HEK293 (cell line): ENCODE results near the gene TMED1.

Experiments used
- CTCF ChIA-PET: fragments of 350-600 bp; formaldehyde crosslinking; extraction: SDS; loops from one replicate; lab custom pipeline; 2021; ENCODE audit warnings: antibody characterized with exemption; lab: Yijun Ruan, JAX
- POLR2A ChIA-PET: fragments of 300-600 bp; formaldehyde crosslinking; extraction: SDS; loops from one replicate; lab custom pipeline; 2020; ENCODE audit warnings: antibody characterized with exemption, inconsistent platforms; lab: Yijun Ruan, JAX
- H3K27ac ChIP-seq: fragments of 200-500 bp; sonication (Bioruptor generic); 2 replicates; pipeline ENCODE4 v1.5.1; 2014; ENCODE audit warnings: low read depth, low read length, control low read depth, inconsistent platforms; ENCODE audit errors: extremely low read depth
- H3K36me3 ChIP-seq, 2 experiments: fragments of 200-500 bp in 1 of 2; sonication (Bioruptor generic) in 1 of 2; 1 replicate in 1 of 2; 2 replicates in 1 of 2; pipeline ENCODE4 v1.5.1; 2014 to 2017; ENCODE audit warnings: inconsistent platforms in 2 of 2, low read length in 2 of 2; ENCODE audit not compliant: control insufficient read depth in 2 of 2, insufficient read depth in 1 of 2
- H3K4me1 ChIP-seq: fragments of 200-500 bp; sonication (Bioruptor generic); 2 replicates; pipeline ENCODE4 v1.5.1; 2014; ENCODE audit warnings: mild to moderate bottlenecking, low read length, inconsistent platforms; ENCODE audit not compliant: control insufficient read depth, insufficient read depth
- H3K4me3 ChIP-seq: 2 replicates; pipeline ENCODE4 v1.5.1; 2011; ENCODE audit warnings: low read depth, mild to moderate bottlenecking, control low read depth, low read length, moderate library complexity
- H3K9me3 ChIP-seq: fragments of 200-500 bp; sonication (Bioruptor generic); 2 replicates; pipeline ENCODE4 v1.5.1; 2014; ENCODE audit warnings: low read depth, low read length, inconsistent platforms; ENCODE audit not compliant: control insufficient read depth, insufficient read depth
- HIC1 ChIP-seq: fragments of 450-650 bp; formaldehyde crosslinking; IDR thresholded peaks from 2 replicates; pipeline ENCODE4 v1.5.1; 2016; ENCODE audit warnings: missing biosample characterization, missing genetic modification characterization
- MYNN ChIP-seq: fragments of 450-650 bp; formaldehyde crosslinking; IDR thresholded peaks from 2 replicates; pipeline ENCODE4 v1.5.1; 2016; ENCODE audit warnings: missing biosample characterization, missing genetic modification characterization, borderline replicate concordance
- PRDM6 ChIP-seq: fragments of 450-650 bp; formaldehyde crosslinking; IDR thresholded peaks from 2 replicates; pipeline ENCODE4 v1.5.1; 2017; ENCODE audit warnings: missing biosample characterization, missing genetic modification characterization
- SCRT1 ChIP-seq: fragments of 450-650 bp; formaldehyde crosslinking; IDR thresholded peaks from 2 replicates; pipeline ENCODE4 v1.5.1; 2016; ENCODE audit warnings: missing biosample characterization, missing genetic modification characterization, borderline replicate concordance
- SCRT2 ChIP-seq: fragments of 450-650 bp; formaldehyde crosslinking; IDR thresholded peaks from 2 replicates; pipeline ENCODE4 v1.5.1; 2016; ENCODE audit warnings: missing biosample characterization, missing genetic modification characterization
- ZBTB11 ChIP-seq: fragments of 450-650 bp; formaldehyde crosslinking; conservative IDR thresholded peaks from 2 replicates; pipeline ENCODE4 v1.5.1; 2016; ENCODE audit warnings: low read depth, missing biosample characterization, missing genetic modification characterization
- ZBTB17 ChIP-seq: fragments of 450-650 bp; formaldehyde crosslinking; IDR thresholded peaks from 2 replicates; pipeline ENCODE4 v1.5.1; 2016; ENCODE audit warnings: missing biosample characterization, missing genetic modification characterization
- ZNF132 ChIP-seq: fragments of 450-650 bp; formaldehyde crosslinking; IDR thresholded peaks from 2 replicates; pipeline ENCODE4 v1.5.1; 2017; ENCODE audit warnings: missing biosample characterization, missing genetic modification characterization, borderline replicate concordance
- ZNF184 ChIP-seq: fragments of 450-650 bp; IDR thresholded peaks from 2 replicates; pipeline ENCODE4 v1.5.1; 2018; ENCODE audit warnings: missing biosample characterization, mild to moderate bottlenecking, missing genetic modification characterization
- ZNF302 ChIP-seq: fragments of 450-650 bp; formaldehyde crosslinking; IDR thresholded peaks from 2 replicates; pipeline ENCODE4 v1.5.1; 2016; ENCODE audit warnings: missing biosample characterization, missing genetic modification characterization, low read depth
- ZNF366 ChIP-seq: fragments of 450-650 bp; formaldehyde crosslinking; conservative IDR thresholded peaks from 2 replicates; pipeline ENCODE4 v1.5.1; 2016; ENCODE audit warnings: missing biosample characterization, missing genetic modification characterization
- ZNF514 ChIP-seq: fragments of 450-650 bp; formaldehyde crosslinking; IDR thresholded peaks from 2 replicates; pipeline ENCODE4 v1.5.1; 2016; ENCODE audit warnings: missing biosample characterization, missing genetic modification characterization
- ZNF529 ChIP-seq: fragments of 450-650 bp; formaldehyde crosslinking; IDR thresholded peaks from 2 replicates; pipeline ENCODE4 v1.5.1; 2017; ENCODE audit warnings: missing genetic modification characterization, missing biosample characterization; ENCODE audit not compliant: insufficient replicate concordance
- ZNF654 ChIP-seq: fragments of 450-650 bp; formaldehyde crosslinking; IDR thresholded peaks from 2 replicates; pipeline ENCODE4 v1.5.1; 2016; ENCODE audit warnings: low read depth, missing biosample characterization, missing genetic modification characterization
- TF ChIP-seq, protein P1 (sequence below): fragments of 450-650 bp; formaldehyde crosslinking; IDR thresholded peaks from 2 replicates; pipeline ENCODE4 v1.5.1; 2017; ENCODE audit warnings: missing biosample characterization, missing genetic modification characterization
- TF ChIP-seq, protein P2 (sequence below): fragments of 450-650 bp; formaldehyde crosslinking; IDR thresholded peaks from 2 replicates; pipeline ENCODE4 v1.5.1; 2016; ENCODE audit warnings: missing biosample characterization, missing genetic modification characterization

TMED1 gene

GRCh38 chr19:10817291-10818038, 18.5 kb downstream of the TMED1 start:
- Histone ChIP-seq H3K4me1 (no peaks in the 10 kb centered on the region), H3K4me3 (no peak overlapping the region), H3K27ac (no peak overlapping the region), H3K9me3 (no peaks in the 10 kb centered on the region), H3K36me3 (peaks cover 9 to 69% of the 10 kb centered on the region in 2 experiments; a peak in 2 of 3 replicates)
- TF ChIP-seq, protein P1, sequence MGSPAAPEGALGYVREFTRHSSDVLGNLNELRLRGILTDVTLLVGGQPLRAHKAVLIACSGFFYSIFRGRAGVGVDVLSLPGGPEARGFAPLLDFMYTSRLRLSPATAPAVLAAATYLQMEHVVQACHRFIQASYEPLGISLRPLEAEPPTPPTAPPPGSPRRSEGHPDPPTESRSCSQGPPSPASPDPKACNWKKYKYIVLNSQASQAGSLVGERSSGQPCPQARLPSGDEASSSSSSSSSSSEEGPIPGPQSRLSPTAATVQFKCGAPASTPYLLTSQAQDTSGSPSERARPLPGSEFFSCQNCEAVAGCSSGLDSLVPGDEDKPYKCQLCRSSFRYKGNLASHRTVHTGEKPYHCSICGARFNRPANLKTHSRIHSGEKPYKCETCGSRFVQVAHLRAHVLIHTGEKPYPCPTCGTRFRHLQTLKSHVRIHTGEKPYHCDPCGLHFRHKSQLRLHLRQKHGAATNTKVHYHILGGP (tag by site-specific recombination) = peak; percentile 42; the same call in 1 of the 2 replicates
- no peak for TF ChIP-seq HIC1 (tag by site-specific recombination)
- ChIA-PET POLR2A (interaction anchor here (1.5 kb wide), 1 partner anchor 18 kb away, joined by 4 read pairs; the partner anchor contains the start of gene TMED1), CTCF (no interaction called here)

DNA sequence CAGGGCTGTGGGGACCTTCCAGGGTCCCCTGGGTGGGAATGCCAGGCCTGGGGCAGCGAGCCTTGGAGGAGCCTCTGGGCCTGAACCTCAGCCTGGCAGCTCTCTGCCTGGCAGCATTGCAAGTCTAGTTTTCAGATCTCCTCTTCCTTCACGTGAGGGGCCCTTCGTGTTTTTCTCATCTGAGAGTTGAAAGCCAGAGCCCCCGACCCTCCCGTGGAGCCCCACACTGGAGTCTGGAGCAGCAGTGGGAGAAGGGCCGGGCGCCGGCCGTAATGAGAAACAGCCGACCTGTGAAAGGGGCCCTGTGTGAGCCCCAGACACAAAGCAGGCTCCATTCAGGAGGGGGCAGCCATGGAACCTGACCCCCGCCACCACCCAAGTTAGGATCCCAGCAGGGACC, 19.3 kb downstream of the TMED1 start:
- TF ChIP-seq PRDM6 (tag by site-specific recombination) = no peak
- TF ChIP-seq ZNF302 = no peak
- TF ChIP-seq ZNF654 (tag by site-specific recombination) = no peak
- TF ChIP-seq ZNF132 (tag by site-specific recombination) = no peak
- TF ChIP-seq ZBTB17 (tag by site-specific recombination) = no peak
- no peak for TF ChIP-seq ZBTB11
- TF ChIP-seq ZNF529 = no peak
- TF ChIP-seq SCRT2 = no peak
- TF ChIP-seq MYNN (tag by site-specific recombination) = no peak
- no peak for TF ChIP-seq ZNF514 (tag by site-specific recombination)
- TF ChIP-seq, protein P2, sequence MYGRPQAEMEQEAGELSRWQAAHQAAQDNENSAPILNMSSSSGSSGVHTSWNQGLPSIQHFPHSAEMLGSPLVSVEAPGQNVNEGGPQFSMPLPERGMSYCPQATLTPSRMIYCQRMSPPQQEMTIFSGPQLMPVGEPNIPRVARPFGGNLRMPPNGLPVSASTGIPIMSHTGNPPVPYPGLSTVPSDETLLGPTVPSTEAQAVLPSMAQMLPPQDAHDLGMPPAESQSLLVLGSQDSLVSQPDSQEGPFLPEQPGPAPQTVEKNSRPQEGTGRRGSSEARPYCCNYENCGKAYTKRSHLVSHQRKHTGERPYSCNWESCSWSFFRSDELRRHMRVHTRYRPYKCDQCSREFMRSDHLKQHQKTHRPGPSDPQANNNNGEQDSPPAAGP (tag by site-specific recombination) = no peak
- no peak for TF ChIP-seq ZNF366
- TF ChIP-seq SCRT1 (tag by site-specific recombination) = no peak
- TF ChIP-seq ZNF184 (tag by site-specific recombination) = no peak
- peaks cover 3 to 73% of the 10 kb centered on the region in 2 experiments; a peak in 2 of 3 replicates for H3K36me3 ChIP-seq
- no peaks in the 10 kb centered on the region for H3K9me3 ChIP-seq
- no peak overlapping the region for H3K27ac ChIP-seq
- no peak overlapping the region for H3K4me3 ChIP-seq
- CTCF ChIA-PET = no interaction called here
- H3K4me1 ChIP-seq = no peaks in the 10 kb centered on the region
- POLR2A ChIA-PET = no interaction called here
